K562 (cell line): ENCODE results near the gene COQ4. TPM values are rescaled to one million over a fixed set of nuclear protein-coding genes. Genes with fewer than 3 reads are reported as not detected.

Experiments
- AFF1 ChIP-seq, 2 experiments: fragments of 450-650 bp; IDR thresholded peaks; 2 replicates each; pipeline ENCODE4 v1.6.1; 2018; ENCODE audit warnings: mild to moderate bottlenecking in 2 of 2, low read depth in 1 of 2; ENCODE audit not compliant: partially characterized antibody in 2 of 2
- CBX3 ChIP-seq, 2 experiments: IDR thresholded peaks; 1 replicate in 1 of 2; 2 replicates in 1 of 2; pipeline ENCODE4 v1.6.1; 2012; ENCODE audit warnings: inconsistent platforms in 2 of 2, low read length in 2 of 2, borderline replicate concordance in 1 of 2, control low read depth in 1 of 2
- CC2D1A ChIP-seq: fragments of 450-650 bp; IDR thresholded peaks from 2 replicates; pipeline ENCODE4 v1.6.1; 2017; ENCODE audit warnings: mild to moderate bottlenecking
- FOXA3 ChIP-seq, 2 experiments: fragments of 450-650 bp in 1 of 2; sonication (generic) in 1 of 2; formaldehyde crosslinking; IDR thresholded peaks in 1 of 2; conservative IDR thresholded peaks in 1 of 2; 2 replicates each; pipeline versions ENCODE4 v1.4.0 to v1.8.0; 2020 to 2022; ENCODE audit warnings: mild to moderate bottlenecking in 2 of 2, missing genetic modification reagents in 1 of 2
- FOXK1 ChIP-seq: sonication (generic); formaldehyde crosslinking; IDR thresholded peaks from 2 replicates; pipeline ENCODE4 v1.8.0; 2022; ENCODE audit warnings: missing genetic modification reagents, mild to moderate bottlenecking, borderline replicate concordance
- JUND ChIP-seq, 2 experiments: IDR thresholded peaks; 2 replicates in 1 of 2; 3 replicates in 1 of 2; pipeline ENCODE4 v1.6.1; 2011; ENCODE audit warnings: borderline replicate concordance in 2 of 2, low read depth in 2 of 2, low read length in 2 of 2, improper control_type of control experiment in 1 of 2, missing biosample characterization in 1 of 2, missing genetic modification characterization in 1 of 2, missing genetic modification reagents in 1 of 2
- MYC ChIP-seq, 2 experiments: fragments of 250-450 bp in 1 of 2; sonication (Bioruptor Pico) in 1 of 2; IDR thresholded peaks; 2 replicates each; pipeline versions ENCODE4 v1.5.1 to v1.6.1; 2012 to 2021; ENCODE audit warnings: low read depth in 2 of 2, borderline replicate concordance in 1 of 2, improper control_type of control experiment in 1 of 2, low read length in 1 of 2, mild to moderate bottlenecking in 1 of 2, moderate library complexity in 1 of 2
- NBN ChIP-seq: fragments of 450-650 bp; IDR thresholded peaks from 2 replicates; pipeline ENCODE4 v1.6.1; 2016; ENCODE audit warnings: low read depth, mild to moderate bottlenecking
- POLR2B ChIP-seq: fragments of 450-650 bp; IDR thresholded peaks from 2 replicates; pipeline ENCODE4 v1.6.1; 2018; ENCODE audit warnings: low read depth; ENCODE audit not compliant: partially characterized antibody
- RBM39 ChIP-seq: fragments of 200-400 bp; formaldehyde crosslinking; optimal IDR thresholded peaks from 2 replicates; pipeline ENCODE3; 2018; ENCODE audit warnings: low read depth, low read length
- SMC3 ChIP-seq: conservative IDR thresholded peaks from 2 replicates; pipeline ENCODE4 v1.6.1; 2011; ENCODE audit warnings: low read depth, low read length, improper control_type of control experiment; ENCODE audit not compliant: insufficient read depth
- TBP ChIP-seq: optimal IDR thresholded peaks from 2 replicates; pipeline ENCODE3; 2011; ENCODE audit warnings: low read depth, low read length, improper control_type of control experiment
- ZNF232 ChIP-seq: sonication (generic); formaldehyde crosslinking; IDR thresholded peaks from 2 replicates; pipeline ENCODE4 v1.8.0; 2022; ENCODE audit warnings: mild to moderate bottlenecking, missing genetic modification reagents
- ZNF384 ChIP-seq: IDR thresholded peaks from 2 replicates; pipeline ENCODE4 v1.6.1; 2012; ENCODE audit warnings: low read depth, low read length, improper control_type of control experiment
- polyA plus RNA-seq, 8 experiments: library from polyadenylated mRNA; depleted of rRNA in 4 of 8; stranded (reverse) in 5 of 8; unstranded in 3 of 8; fragments of >200 nt; fragmentation: Nextera tagmentation in 2 of 8; fragmentation: Illumina TruSeq in 1 of 8; extraction: Ambion mirVana in 2 of 8; extraction: Trizol in 1 of 8; gene quantifications; 2 replicates each; pipeline versions ENCODE4 v1.2.1 to v1.2.3, GENCODE V29; 2011 to 2014; ENCODE audit warnings: inconsistent platforms in 1 of 8, missing spikeins in 1 of 8
- total RNA-seq, 7 experiments: library from RNA; depleted of rRNA in 6 of 7; stranded (reverse); fragments of >200 nt in 6 of 7; fragmentation: Illumina TruSeq in 2 of 7; extraction: Trizol in 2 of 7; gene quantifications; 2 replicates each; pipeline versions ENCODE4 v1.2.1 to v1.2.3, GENCODE V29; 2011 to 2021; ENCODE audit warnings: low replicate concordance in 1 of 7
- TF ChIP-seq, protein P1 (sequence below): sonication (generic); formaldehyde crosslinking; IDR thresholded peaks from 2 replicates; pipeline ENCODE4 v1.9.0; 2022; ENCODE audit warnings: mild to moderate bottlenecking, missing genetic modification reagents
- TF ChIP-seq, protein P2 (sequence below): sonication (generic); formaldehyde crosslinking; IDR thresholded peaks from 2 replicates; pipeline ENCODE4 v1.8.1; 2023; ENCODE audit warnings: mild to moderate bottlenecking, missing genetic modification reagents, moderate library complexity
- TF ChIP-seq, protein P3 (sequence below): sonication (generic); formaldehyde crosslinking; IDR thresholded peaks from 2 replicates; pipeline ENCODE4 v1.8.1; 2023; ENCODE audit warnings: mild to moderate bottlenecking, missing genetic modification reagents

The COQ4 gene
- total and polyA plus RNA-seq, 9 of the 15 experiments (the other 6 are each of a cell fraction or from before 2014, with no cell fraction given) = 9.1 to 135 (median 67.2) TPM

DNA sequence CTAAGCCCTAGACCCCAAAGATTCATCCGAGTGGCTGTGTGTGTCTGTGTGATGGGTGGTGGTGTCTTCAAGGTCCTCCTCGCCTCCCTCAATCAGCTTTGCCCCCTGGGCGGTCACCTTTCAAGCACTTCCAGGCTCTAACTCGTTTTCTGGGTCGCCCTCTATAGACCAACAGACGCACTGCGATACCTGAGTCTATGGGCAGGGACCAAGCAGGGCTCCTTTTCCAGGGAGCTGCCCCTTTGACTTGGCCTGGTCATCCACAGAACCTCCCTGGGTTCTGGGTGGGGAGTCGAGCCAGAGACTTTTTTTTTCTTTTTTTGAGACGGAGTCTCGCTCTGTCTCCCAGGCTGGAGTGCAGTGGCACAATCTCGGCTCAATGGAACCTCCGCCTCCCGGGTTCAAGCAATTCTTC, 18.8 kb downstream of the COQ4 start (continued):
- TF ChIP-seq RBM39 (peak; percentile 63), JUND (IDR thresholded peaks at IDR 0.05; ENCODE audit: borderline replicate concordance, low read depth, low read length) (peak; percentile 75), JUND (tag; IDR thresholded peaks at IDR 0.05; ENCODE audit: borderline replicate concordance, low read depth, low read length) (no peak), NBN (0 out of 2 replicates have a peak, but pooled peaks have one; percentile 45), FOXK1 (CRISPR knock-in tag) (peak; percentile 79; the same call in 1 of the 2 replicates), ZNF384 (peak; percentile 36; the same call in 1 of the 2 replicates), CBX3 (IDR thresholded peaks at IDR 0.05; ENCODE audit: borderline replicate concordance in 1 of 2, low read length in 2 of 2) (peak in 1 of 2 experiments; percentile 43; a peak in 1 of 3 replicates), SMC3 (peak; percentile 88), ZNF232 (no peak), POLR2B (no peak), MYC (IDR thresholded peaks at IDR 0.05; ENCODE audit: low read depth, low read length) (peak; percentile 70), MYC (CRISPR knock-in tag; IDR thresholded peaks at IDR 0.05; ENCODE audit: borderline replicate concordance, low read depth) (no peak), CC2D1A (peak; percentile 58; the same call in 1 of the 2 replicates), AFF1 (IDR thresholded peaks at IDR 0.05; ENCODE audit: low read depth in 1 of 2, partially characterized antibody in 2 of 2) (no peak), FOXA3 (CRISPR knock-in tag; conservative IDR thresholded peaks at IDR 0.05 in 1 of 2, IDR thresholded peaks at IDR 0.05 in 1 of 2) (peak in 1 of 2 experiments; percentile 65; a peak in 1 of 4 replicates), TBP (peak; percentile 44)
- TF ChIP-seq, protein P1, sequence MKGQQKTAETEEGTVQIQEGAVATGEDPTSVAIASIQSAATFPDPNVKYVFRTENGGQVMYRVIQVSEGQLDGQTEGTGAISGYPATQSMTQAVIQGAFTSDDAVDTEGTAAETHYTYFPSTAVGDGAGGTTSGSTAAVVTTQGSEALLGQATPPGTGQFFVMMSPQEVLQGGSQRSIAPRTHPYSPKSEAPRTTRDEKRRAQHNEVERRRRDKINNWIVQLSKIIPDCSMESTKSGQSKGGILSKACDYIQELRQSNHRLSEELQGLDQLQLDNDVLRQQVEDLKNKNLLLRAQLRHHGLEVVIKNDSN = 0 out of 2 replicates have a peak, but pooled peaks have one; percentile 31
- TF ChIP-seq, protein P2, sequence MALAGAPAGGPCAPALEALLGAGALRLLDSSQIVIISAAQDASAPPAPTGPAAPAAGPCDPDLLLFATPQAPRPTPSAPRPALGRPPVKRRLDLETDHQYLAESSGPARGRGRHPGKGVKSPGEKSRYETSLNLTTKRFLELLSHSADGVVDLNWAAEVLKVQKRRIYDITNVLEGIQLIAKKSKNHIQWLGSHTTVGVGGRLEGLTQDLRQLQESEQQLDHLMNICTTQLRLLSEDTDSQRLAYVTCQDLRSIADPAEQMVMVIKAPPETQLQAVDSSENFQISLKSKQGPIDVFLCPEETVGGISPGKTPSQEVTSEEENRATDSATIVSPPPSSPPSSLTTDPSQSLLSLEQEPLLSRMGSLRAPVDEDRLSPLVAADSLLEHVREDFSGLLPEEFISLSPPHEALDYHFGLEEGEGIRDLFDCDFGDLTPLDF (CRISPR knock-in tag) = 0 out of 2 replicates have a peak, but pooled peaks have one; percentile 50
- TF ChIP-seq, protein P3, sequence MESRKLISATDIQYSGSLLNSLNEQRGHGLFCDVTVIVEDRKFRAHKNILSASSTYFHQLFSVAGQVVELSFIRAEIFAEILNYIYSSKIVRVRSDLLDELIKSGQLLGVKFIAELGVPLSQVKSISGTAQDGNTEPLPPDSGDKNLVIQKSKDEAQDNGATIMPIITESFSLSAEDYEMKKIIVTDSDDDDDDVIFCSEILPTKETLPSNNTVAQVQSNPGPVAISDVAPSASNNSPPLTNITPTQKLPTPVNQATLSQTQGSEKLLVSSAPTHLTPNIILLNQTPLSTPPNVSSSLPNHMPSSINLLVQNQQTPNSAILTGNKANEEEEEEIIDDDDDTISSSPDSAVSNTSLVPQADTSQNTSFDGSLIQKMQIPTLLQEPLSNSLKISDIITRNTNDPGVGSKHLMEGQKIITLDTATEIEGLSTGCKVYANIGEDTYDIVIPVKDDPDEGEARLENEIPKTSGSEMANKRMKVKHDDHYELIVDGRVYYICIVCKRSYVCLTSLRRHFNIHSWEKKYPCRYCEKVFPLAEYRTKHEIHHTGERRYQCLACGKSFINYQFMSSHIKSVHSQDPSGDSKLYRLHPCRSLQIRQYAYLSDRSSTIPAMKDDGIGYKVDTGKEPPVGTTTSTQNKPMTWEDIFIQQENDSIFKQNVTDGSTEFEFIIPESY = 0 out of 2 replicates have a peak, but pooled peaks have one; percentile 42
